GM10248 (cell line): ENCODE results near the gene RAB33B.

Experiments used
- CTCF ChIA-PET: fragments of 300-600 bp; sonication (Branson Sonifier 250); formaldehyde crosslinking; extraction: SDS; loops from one replicate; lab custom pipeline; 2021; ENCODE audit warnings: antibody characterized with exemption; lab: Yijun Ruan, JAX
- POLR2A ChIA-PET: fragments of 350-650 bp; sonication (Branson Sonifier 250); formaldehyde crosslinking; extraction: SDS; loops from one replicate; lab custom pipeline; 2020; ENCODE audit warnings: antibody characterized with exemption; lab: Yijun Ruan, JAX
- DNase-seq: peaks from one replicate; pipeline ENCODE4 v3.0.0; 2012; ENCODE audit errors: extremely low spot score
- TF ChIP-seq, protein P1 (sequence below): IDR thresholded peaks from 2 replicates; pipeline ENCODE4 v1.5.1; 2012; ENCODE audit warnings: mild to moderate bottlenecking, low read depth; ENCODE audit errors: extremely low read depth, missing control alignments, control extremely low read depth

RAB33B gene

DNA sequence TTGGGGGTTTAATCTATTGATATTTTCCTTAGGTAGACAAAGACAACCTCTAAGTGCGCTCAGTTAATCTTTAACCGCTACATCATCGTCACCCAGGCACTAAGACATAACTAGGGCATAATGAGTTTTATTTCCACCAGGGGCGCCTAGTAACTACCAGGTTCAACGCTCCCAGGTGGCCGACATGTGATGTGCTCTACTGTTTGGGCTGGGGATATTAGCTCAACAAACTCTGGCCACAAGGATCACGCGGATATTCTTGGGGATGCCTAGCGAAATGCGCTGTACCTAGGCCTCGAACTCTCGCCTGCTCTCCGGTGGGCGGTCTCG, 915 bp upstream of the RAB33B start:
- POLR2A ChIA-PET = interaction anchor here (0.7 kb wide), 1 partner anchor 152 kb away, joined by 3 read pairs; the partner anchor contains the start of gene NAA15
- CTCF ChIA-PET = interaction anchor here (0.5 to 1.2 kb wide), 8 partner anchors 9 to 157 kb away, joined by 3 to 6 read pairs (median 3); no protein-coding TSS in a partner anchor
- TF ChIP-seq, protein P1, sequence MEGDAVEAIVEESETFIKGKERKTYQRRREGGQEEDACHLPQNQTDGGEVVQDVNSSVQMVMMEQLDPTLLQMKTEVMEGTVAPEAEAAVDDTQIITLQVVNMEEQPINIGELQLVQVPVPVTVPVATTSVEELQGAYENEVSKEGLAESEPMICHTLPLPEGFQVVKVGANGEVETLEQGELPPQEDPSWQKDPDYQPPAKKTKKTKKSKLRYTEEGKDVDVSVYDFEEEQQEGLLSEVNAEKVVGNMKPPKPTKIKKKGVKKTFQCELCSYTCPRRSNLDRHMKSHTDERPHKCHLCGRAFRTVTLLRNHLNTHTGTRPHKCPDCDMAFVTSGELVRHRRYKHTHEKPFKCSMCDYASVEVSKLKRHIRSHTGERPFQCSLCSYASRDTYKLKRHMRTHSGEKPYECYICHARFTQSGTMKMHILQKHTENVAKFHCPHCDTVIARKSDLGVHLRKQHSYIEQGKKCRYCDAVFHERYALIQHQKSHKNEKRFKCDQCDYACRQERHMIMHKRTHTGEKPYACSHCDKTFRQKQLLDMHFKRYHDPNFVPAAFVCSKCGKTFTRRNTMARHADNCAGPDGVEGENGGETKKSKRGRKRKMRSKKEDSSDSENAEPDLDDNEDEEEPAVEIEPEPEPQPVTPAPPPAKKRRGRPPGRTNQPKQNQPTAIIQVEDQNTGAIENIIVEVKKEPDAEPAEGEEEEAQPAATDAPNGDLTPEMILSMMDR = peak; percentile 44
- peak; percentile 67 for DNase-seq

DNA sequence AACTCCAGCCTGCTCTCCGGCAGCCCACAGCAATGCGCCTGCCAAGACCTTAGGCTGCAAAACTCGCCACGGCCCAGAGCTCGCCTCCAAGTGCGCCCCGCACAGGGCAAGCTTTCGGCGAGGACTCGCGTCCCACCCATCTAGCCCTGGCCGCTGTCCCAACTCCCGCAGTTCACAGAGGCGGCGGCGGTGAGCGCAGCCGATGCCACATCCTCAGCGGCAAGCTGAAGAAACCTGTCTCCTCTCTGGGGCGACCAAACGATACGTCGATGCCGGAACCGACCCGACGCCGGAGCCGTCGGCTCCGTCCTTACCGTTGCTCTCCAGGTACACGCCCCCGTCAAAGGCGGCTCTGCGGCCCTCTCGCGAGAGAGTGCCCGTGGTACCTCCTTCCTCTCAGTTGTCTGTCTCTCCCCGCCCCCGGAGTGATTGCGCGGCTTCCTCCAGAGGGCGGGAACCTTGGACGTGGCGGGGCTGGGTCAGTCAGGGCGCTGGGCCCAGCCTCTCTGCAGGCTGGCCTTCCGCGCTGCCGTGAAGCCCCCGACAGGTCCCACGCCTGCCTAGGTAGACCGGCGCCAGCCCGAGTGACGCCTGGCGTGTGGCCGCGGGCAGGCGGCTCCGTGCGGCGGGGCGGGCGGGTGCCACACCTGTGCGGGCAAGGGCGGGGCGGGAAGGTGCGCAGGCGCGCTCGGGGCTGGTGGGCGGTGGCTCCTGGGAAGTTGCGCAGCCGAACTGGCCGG, 380 bp upstream of the RAB33B start:
- ChIA-PET CTCF (interaction anchor here (0.5 to 1.2 kb wide), 8 partner anchors 9 to 158 kb away, joined by 3 to 6 read pairs (median 3); no protein-coding TSS in a partner anchor), POLR2A (interaction anchor here (0.7 kb wide), 1 partner anchor 153 kb away, joined by 3 read pairs; the partner anchor contains the start of gene NAA15)
- peak; percentile 96 for DNase-seq
- TF ChIP-seq, protein P1 = peak; percentile 11

DNA sequence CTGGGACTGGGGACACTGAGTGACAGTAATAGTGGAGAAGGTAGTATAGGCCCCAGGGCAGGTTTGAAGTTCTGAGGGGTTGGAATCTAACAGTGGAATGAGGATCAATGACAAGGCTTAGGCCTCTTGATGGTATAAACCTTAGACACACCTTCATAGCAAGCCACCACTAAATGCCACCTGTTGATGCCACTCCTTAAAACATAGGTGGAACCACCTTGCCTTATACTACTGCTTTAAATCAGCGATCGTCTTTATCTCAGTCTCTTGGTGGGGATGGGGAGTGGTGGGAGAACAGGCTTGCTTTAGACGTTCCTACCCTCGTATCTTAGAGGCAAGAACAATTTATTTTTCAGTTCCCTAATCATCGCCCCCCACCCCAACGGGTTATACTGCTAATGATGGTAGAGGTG, 1.2 kb downstream of the RAB33B start:
- CTCF ChIA-PET = interaction anchor here (1.1 to 1.9 kb wide), 3 partner anchors 15 to 424 kb away, joined by 3 to 5 read pairs (median 4); no protein-coding TSS in a partner anchor
- DNase-seq = no peak
- TF ChIP-seq, protein P1 = no peak
- POLR2A ChIA-PET = no interaction called here

DNA sequence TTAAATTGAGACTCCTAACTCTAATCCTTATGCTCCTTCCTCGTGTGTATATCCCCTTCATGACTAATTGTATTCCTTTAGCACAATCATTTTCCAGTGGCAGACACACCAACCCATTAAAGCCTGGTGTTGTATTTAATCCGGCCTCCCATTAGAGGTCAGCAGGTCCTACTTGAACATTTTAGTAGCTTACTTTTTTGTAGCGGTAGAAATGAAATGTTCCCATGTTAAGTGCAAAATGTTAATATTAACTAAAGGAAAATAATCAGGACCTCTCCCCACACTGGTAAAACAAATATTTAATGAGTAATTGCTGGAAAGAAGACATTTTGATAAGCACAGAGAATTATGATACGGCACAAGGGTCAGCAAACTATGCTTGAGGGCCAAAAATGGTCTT, 3.4 kb downstream of the RAB33B start:
- ChIA-PET POLR2A (interaction anchor here (0.6 kb wide), 1 partner anchor 248 kb away, joined by 3 read pairs; no protein-coding TSS in a partner anchor), CTCF (interaction anchor here (1.7 kb wide), 1 partner anchor 73 kb away, joined by 6 read pairs; no protein-coding TSS in a partner anchor)
- no peak for DNase-seq
- TF ChIP-seq, protein P1 = no peak

DNA sequence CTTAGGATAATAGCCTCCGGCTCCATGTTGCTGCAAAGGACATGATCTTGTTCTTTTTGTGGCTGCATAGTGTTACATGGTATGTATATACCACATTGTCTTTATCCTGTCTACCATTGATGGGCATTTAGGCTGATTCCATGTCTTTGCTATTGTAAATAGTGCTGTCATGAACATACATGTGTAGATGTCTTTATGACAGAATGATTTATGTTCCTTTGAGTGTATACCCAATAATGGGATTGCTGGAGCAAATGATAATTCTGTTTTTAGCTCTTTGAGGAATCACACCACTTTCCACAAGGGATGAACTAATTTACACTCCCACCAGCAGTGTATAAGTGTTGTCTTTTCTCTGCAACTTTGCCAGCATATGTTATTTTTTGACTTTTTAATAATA, 4.6 kb downstream of the RAB33B start:
- TF ChIP-seq, protein P1 = no peak
- CTCF ChIA-PET = no interaction called here
- POLR2A ChIA-PET = no interaction called here
- no peak for DNase-seq

DNA sequence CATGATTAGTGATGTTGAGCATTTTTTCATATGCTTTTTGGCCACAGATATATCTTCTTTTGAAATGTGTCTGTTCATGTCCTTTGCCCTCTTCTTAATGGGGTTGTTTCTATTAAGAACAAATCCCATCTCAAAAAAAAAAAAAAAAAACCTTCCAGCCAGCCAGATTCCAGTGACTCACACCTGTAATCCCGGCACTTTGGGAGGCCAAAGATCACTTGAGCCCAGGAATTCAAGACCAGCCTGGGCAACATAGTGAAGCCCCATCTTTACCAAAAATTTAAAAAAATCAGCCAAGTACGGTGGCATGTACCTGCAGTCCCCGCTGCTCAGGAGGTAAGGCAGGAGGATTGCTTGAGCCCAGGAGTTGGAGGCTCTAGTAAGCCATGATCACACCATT, 5.1 kb downstream of the RAB33B start:
- ChIA-PET CTCF (no interaction called here), POLR2A (no interaction called here)
- no peak for DNase-seq
- TF ChIP-seq, protein P1 = no peak
